Activated CD4-positive, alpha-beta T cell treated with anti-CD3 and anti-CD28 coated beads, Interleukin-2, Interleukin-4, amounts not matched to agents 100 ng/mL and 50 ng/mL, durations not matched to agents 16 hours and 8 hours (primary cell): Measurements from ENCODE around the gene VLDLR.
"Not testable (repeated sequence)": the region's sequence is repeated elsewhere in the genome, so short reads cannot be mapped to it uniquely, and the experiment has no call there.

Source experiments
- DNase-seq: peaks from one replicate; pipeline ENCODE4 v3.0.0-alpha.2; 2020; ENCODE audit warnings: low spot score

Gene VLDLR

DNA sequence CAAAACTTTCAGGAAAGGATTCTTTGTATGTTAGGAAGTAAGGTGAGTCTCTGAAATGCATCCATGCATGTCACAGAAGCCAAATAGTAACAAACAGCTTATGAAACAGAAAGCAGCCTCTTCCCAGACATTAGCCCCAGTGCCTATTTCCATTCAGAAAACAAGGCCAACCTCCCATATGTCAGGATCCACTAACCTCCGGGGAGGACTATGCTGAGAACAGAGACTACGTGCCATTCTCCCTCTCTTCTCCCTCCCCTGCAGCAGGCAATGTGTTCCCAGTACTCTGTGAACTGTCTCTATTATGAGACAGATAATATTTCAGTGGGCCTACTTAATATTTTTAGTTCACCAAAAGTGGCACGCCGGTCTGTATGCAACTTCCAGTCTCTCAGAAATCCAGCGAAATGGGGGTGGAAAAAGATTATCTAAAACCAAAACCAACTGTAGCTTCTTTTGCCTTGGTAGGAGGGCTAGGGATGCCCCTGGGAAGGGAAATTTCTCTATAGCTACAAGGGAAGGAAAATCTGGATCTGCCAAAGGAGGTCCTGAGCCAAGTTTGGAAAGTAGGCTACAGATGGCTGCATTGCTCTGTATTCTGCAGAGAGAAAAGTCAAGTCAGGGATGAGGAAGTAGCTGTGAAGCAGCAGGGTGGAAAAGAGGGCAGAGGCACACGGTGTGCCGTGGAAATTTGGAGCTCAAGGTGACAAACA lies 42.0 kb downstream of the VLDLR start:
- no peak for DNase-seq

DNA sequence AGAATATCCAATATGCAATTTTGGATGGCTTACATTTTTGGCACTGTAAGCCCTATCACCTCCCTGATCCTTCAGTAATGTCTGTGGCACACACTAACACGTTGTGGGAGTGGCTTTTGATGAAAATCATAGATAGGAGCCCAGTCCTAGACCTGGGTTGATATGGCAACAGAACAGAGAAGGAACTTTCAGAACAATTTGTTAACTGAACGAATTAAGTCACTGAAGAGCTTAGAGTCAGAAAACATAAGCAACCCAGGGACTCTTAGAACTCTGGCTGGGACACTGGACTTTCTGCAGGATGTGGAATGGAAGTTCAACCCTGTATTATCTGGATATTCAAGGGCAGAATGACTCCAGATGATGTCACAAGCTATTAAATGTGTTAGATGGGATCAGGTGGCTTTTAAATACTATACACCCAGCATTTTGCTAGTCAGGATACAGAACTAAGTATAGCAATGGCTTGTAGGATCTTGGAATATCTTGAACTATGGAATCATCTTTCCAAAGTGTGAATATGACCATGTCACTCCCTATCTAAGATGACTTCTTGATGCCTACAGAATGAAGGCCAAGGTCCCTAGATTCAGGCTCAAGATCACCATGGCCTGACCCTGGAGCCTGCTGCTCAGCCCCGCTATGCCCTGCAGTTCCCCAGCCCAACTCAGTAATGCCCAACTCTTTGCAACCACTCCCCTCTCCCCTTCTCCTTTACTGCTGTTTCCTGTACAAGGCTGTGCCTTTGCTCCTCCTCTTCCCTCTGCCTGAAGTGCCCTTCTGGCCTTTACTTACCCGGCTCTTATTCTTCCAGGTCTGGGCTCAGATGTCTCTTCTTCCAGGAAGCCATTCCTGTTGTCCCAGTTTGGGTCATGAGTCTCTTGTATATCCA lies 42.8 kb downstream of the VLDLR start:
- no peak for DNase-seq

DNA sequence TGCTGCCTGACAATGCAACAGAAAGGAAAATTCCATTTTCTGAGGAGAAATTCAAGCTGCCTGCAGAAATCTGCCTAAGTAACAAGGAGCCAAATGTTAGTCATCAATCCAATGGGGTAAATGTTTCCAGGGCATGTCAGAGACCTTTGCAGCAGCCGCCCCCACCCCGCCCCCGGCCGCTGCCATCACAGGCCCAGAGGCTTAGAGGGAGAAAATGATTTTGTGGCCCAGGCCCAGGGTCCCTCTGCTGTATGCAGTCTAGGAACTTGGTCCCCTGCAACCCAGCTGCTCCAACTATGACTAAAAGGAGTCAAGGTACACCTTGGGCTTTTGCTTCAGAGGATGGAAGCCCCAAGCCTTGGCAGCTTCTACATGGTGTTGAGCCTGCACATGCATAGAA lies 45.0 kb downstream of the VLDLR start:
- DNase-seq = no peak

DNA sequence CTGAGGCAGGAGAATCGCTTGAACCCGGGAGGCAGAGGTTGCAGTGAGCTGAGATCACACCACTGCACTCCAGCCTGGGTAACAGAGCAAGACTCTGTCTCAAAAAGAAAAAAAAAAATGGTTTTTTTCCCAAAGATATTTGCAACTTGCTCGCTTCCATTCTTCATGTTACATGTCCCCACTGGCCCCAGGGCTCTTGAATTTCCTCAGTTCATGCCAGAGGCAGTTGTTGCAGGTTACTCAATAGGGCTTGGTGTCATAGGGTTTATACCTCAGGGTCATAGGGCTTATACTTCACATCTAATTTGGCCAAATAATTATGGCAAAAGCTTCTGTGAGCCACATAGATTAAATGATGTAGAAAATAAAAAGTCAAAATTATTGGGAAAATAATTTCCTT lies 51.6 kb downstream of the VLDLR start:
- DNase-seq = no peak

DNA sequence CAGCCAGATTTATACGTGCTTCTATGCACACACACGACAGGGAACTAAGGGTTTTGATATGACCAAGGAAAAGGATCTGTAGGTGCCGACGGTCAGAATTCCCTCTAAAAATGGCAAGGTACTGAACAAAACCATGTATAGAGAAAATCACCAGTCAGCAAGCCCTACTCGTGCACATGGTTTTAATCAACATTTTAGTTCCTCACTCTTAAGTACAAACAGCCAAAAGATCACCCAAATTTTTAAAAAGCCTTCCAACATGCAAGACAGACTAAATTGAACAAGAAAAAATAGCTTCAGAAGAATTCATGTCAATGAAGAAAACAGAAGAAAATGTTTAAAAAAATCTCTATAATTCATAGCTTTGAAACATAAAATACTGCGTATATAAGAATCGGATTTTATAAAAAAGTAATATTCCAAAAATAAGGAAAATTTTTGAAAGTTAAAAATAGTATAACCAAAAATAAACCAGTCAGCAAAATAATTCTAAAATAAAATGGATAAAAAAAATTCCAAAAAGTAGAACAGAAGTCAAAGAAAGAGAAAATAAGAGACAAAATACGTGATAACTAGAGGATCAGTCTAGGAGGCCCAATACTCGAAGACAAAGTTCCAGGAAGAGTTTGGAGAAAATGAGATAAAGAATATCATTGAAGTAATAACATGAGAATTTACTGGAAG lies 52.7 kb downstream of the VLDLR start:
- no peak for DNase-seq

DNA sequence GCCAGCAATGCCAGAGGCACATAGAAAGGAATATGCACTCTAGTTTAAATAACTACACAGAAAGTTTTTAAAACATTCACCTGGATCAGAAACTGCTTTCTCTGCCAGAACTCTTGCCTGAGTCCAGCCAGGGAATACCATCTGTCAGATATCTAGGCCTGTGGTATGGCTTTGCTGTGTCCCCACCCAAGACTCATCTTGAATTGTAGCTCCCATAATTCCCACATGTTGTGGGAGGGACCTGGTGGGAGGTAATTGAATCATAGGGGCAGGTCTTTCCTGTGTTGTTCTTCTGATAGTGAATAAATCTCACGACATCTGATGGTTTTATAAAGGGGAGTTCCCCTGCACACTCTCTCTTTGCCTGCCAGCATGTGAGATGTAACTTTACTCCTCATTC lies 54.2 kb downstream of the VLDLR start:
- DNase-seq = no peak

DNA sequence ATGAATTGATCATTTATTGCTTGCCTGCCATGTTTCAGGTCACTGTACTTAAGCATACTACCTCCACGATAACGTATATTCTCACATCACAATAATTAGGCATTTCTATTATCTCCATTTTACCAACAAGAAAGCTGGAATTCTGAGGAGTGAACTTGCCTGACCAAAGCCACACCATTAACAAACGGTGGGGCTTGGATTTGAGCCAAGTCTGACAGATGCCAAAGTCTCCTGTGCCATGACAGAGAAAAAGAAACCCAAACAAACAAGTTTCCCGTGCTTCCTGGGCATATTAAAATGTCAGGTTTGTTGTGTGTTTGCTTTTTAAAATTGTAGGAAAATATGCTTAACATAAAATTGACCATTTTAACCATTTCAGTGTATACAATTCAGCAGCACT lies 54.9 kb downstream of the VLDLR start:
- no peak for DNase-seq

DNA sequence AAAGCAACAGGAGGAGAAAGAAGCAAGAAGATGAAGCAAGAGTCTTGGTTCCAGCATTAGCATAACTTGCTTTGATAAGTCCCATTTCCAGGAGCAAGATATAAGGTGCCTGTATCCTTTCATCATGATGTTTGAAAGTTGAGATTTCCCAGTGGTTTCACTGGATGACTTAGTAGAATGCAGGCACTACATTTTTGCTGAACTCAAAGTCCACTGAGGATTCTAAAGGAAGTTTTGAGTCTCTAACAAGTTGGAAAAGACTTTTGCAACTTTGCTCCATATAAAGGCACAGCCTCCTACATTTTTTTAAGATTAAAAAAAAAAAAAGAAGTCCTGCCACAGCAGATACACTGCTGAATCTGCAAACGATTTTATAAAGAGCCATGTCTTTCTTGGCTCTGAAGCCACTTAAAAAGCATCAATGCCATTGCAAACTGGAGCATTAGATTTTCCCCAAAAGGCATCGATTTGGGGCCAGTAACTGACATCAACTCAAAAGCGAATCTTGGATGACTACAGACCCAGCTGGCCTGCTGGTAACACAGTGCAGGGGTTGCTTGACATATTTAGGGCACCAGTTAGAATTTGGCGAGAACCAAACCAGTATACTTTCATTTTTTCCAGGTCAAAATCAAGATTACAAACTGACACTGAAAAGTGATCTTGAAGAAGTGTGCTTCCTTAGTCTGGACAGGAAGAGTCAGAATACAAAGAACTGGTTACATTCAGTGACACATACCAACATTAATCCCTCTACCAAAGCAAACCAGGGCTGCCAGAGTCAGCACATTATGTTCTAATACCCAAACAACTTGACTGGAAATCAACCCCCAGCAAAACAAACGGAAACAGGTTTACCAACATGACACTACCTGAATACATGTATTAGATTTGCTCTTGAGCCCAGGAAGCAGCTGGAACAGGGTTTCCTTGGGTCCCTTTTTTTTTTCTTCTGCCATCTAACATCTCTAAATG lies 56.6 kb downstream of the VLDLR start:
- no peak for DNase-seq

DNA sequence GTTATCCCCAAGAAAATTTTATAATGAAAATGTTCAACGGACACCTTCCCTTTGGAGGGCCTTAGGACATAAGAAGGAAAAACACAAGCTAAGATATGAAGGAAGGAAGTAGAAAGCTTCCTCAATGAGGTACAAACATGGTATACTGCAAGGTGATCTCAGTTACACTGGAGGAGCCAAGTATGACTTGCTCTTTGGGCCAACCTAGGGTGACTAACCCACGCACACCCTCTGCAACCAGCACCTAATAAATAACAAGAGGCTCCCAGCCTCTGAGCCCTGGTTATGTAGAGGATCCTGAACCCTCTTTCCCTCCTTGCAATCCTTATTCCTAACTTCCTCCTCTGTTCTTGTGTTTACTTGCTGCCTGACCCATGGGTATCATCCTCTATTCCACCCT lies 57.4 kb downstream of the VLDLR start:
- no peak for DNase-seq

DNA sequence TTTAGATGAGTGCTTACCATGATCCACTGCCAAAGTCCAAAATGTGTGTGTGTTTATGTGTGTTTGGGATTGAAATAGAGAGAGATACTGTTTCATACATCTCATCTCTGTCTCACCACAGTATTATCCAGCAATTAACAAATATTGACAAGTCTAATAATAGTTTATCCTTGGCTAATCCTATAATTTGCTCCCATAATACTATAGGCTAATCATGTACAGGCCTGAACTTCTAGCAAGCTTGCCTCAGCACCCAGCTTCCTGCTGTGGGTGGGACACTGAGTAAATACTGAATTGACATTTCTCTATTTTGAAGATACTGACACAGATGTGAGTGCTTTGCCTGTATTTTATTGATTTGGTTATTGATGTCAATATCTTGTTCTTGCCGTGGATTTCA lies 60.4 kb downstream of the VLDLR start:
- DNase-seq = no peak

DNA sequence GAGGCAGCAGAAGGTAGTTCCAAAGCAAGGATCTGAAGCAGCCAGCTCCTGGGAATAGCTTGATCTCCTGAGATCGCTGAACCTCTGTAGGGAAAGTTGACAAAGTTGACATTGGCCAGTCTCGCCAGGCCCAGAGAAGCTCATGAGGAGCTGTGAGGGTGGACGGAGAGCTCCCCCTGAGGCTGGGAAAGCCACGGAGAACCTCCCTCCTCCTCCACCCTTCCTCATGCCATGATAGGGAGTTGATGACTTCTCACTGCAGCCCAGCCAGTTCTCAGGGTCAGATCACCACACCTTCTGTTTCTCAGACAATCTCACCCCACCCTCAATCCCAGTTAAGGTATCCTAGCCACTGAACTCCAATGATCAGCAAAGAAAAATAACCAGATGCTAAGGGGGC lies 65.3 kb downstream of the VLDLR start:
- no peak for DNase-seq

DNA sequence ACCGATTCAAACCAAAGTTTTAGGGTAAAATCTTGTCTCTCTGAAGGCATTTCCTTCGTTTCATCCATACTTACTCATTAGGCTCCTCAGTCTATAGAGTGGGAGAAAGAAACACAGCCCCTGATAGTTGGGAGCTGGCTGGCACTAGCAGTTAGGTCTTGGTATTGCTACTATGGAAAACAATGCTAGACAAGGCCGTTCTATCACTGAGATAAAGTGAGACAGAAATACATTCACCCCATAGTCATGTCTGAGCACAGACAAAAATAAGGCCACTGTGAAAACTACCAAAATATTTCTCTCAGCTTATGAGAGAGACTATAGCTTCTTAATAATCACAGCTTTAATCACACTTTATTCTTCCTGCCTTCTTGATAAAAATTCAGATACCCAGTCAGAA lies 67.0 kb downstream of the VLDLR start:
- DNase-seq = no peak

DNA sequence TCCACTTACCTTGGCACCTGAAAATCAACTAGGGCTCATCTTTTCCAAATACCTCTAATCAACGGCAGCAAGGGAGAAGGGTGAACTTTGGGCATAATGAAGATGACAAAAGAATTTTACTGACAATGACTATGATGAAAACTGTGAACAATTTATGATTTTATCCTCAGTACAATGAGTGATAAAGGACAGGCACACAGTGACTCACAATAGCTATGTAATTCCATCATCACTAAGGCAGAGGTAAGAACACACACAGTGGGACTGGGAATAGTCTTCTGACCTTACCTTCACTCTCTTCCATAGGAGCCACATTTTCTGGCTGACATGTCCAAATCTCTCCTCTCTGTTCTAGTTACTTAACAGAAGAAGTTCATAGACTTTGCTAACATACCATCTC lies 69.6 kb downstream of the VLDLR start:
- no peak for DNase-seq

DNA sequence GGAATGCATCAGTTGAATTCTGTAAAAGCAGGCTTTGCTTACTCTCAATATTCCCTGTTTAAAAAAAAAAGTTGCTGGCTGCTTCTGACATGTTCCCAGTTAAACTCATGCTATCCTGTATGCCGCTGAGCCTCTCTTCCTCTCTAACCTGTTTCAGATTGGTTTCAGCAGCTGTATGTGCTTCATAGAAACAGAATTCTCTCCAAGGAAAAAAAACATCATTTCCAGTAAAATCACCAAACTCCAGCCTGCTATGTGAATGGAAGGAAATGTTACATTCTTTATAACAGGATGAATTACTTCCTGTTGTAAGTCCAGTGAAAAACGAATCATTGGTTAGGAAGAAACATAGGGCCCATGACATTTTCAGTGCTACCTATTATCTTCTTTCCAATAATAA lies 70.0 kb downstream of the VLDLR start:
- DNase-seq = no peak

DNA sequence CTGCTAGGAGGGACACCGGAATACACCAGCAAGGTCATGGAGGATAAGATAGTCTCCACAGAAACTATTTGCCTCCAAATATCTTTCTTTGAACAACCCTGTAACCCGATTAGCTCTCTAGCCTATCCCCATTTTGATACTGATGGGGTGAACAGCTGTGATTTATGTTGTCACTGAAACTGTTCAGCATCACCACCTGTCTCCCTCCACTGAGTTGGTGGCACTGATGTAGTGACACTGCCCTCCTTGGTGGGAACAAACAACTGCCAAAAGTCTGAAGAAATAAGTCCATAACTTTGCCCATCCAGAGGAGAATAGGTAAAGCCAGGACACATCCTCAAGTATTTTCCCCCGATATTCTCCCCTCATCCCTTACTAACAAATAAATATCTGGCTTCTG lies 71.5 kb downstream of the VLDLR start:
- no peak for DNase-seq

DNA sequence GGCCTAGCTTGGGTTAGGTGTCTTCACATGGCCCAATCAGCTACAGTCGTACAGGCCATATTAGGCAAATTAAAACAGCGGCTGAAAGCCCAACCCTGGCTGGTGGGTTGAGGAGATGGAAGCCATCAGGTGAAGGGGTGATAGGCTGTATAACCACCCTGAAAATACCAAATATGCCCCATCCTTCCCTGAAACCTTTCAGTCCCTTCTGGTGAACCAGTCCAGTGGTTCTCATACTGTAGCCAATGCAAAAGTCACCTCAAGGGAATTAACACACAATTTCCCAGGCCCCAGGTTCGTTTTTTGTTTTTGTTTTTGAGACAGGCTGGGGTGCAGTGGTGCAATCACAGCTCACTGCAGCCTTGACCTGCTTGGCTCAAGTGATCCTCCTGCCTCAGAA lies 75.9 kb downstream of the VLDLR start:
- no peak for DNase-seq

DNA sequence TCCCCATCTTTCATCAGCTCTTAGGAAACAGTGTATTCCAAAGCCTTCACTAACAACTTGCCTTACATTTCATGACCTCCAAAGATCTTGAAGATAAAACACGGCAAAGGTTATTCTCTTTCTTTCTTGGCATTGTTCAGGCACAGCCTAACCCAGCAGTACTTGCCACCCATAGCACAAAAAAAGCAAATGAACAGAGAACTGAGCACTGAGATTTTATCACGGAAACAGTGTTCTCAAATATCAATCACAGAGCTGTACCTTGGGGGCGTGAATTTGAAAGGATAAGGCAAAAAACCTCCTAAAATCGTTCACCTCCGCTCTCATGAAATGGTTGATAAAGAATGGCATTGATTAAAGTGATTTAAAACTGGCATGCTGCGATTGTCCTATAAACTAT lies 78.8 kb downstream of the VLDLR start:
- no peak for DNase-seq

DNA sequence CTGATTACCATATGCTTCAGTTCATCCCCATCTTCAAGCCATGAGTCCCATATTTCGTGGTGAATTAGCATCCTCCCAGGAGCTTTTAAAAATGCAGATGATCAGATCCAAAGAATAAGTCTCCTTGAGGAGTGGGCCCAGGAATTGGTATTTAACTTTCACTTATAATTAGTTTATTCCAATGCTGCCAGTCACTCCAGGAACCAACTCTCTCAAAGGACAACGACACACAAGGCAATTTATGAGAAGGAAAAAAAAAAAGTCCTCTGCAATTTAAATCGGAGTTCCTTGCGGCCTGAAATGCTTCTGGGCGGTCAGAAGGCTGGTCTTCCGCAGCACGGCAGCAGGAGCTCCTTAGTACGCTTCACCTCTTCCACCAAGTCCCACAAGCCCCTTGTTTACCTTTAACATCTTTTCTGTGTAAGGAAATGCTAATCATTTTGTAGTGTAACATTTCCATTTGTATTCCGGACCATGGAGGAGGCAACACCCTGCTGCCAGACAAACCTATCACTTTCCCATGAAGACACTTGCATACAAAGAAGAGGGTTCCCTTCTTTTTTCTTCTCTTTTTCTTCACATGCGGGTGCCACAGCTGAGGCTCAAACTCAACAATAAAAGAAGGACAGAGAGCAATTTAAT lies 79.4 kb downstream of the VLDLR start:
- DNase-seq = no peak

DNA sequence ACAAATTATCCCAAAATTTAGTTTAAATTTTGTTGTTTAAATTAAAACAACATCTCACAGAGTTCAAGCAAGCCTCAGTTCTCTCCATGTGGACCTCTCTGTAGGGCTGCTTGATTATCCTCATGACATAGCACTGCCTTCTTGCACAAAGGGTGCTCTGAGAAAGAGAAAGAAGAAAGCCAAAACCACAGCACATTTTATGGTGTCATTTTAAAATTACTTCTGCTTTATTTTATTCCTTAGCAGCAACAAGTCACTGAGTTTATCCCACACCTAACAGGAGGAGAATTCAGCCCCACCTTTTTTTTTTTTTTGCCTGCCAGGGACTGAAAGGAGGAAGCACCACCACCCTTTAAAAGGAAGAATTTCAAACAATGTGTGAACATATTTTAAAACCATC lies 82.9 kb downstream of the VLDLR start:
- DNase-seq = no peak

DNA sequence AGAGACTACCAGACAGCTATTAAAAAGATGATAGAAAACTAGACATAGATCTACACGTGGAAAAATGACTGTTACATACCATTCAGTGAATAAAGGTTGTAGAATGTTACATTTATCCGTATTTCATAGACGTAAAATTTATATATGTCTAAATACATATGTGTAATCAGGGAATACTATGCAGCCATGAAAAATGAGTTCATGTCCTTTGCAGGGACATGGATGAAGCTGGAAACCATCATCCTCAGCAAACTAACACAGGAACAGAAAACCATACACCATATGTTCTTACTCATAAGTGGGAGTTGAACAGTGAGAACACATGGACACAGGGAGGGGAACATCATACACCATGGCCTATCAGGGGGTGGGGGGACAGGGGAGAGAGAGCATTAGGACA lies 85.7 kb downstream of the VLDLR start:
- DNase-seq = not testable (repeated sequence)
